ENCODE measurements around the gene HOXA5.

DNA sequence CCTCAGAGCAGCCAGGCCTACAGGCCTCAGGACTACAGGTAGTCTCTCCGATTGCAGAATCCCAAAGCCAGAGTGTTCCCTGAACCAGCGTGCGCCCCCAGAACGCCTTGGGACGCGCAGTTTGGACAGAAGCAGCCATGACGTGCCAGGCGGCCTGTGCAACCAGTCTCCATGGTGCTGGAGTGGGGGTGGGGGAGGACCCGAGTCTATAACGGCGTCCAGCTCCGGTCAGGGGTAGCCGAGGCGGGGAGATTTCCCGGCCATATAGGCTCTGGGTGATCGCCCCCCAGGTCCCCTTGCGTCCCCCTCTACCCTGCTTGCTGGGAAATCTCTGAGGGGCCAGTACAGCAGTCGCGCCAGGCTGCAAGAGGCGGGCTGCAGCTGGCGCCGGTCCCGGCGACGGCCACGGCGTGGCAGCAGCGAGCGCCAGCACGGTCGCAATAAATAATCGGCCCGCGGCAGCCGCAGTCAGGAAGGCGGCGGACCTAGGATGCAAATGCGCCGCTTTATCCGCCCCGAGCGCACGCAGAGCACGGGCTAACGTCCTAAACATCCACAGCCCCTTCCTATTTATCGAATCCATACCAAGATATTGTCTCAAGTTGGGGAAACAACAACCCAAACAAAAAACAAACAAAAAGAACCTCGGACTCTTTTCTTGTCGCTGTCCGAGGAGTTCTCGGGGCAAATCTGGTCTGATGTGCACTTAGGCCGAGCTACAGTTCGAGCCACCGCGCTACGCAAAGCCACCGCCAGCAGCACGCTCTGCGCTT lies 7.3 kb upstream of the HOXA5 start:
- TF ChIP-seq, protein P1, sequence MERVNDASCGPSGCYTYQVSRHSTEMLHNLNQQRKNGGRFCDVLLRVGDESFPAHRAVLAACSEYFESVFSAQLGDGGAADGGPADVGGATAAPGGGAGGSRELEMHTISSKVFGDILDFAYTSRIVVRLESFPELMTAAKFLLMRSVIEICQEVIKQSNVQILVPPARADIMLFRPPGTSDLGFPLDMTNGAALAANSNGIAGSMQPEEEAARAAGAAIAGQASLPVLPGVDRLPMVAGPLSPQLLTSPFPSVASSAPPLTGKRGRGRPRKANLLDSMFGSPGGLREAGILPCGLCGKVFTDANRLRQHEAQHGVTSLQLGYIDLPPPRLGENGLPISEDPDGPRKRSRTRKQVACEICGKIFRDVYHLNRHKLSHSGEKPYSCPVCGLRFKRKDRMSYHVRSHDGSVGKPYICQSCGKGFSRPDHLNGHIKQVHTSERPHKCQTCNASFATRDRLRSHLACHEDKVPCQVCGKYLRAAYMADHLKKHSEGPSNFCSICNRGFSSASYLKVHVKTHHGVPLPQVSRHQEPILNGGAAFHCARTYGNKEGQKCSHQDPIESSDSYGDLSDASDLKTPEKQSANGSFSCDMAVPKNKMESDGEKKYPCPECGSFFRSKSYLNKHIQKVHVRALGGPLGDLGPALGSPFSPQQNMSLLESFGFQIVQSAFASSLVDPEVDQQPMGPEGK (CRISPR knock-in tag; IDR thresholded peaks at IDR 0.05; ENCODE audit: borderline replicate concordance) = no peak
- TF ChIP-seq CSDC2 (CRISPR knock-in tag; IDR thresholded peaks at IDR 0.05) = no peak
